ENCODE data around the gene ITCH. TPM values are rescaled to one million over a fixed set of nuclear protein-coding genes. Genes with fewer than 3 reads are reported as not detected.

Gene ITCH
- total RNA-seq, 1 experiment from 2014 or later: 63.9 TPM

DNA sequence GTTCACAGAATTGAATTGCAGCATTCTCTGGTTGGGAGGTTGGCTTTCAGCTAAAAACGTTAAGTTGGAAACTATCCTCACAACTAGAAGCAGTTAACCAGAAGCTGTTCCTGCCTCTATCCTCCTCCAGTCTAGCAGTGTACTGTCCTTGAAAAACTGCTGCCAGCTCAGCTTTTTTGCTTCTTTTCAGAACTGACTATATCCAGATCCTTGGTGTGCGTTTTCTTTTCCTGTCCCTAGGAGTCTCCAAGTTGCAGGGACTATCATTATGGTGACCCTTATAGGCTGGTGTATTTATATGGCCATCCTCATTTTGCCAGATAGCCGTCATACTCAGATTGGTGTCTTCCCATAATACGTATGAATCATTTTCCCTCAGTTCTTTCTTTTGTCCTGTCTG lies 5.5 kb downstream of the ITCH start:
- Histone ChIP-seq H3K4me1 (ENCODE audit: control insufficient read depth, insufficient read depth, low read length) (peaks cover 21% of the 10 kb centered on the region), H3K9me3 (ENCODE audit: control insufficient read depth, insufficient read depth, low read depth, low read length) (no peaks in the 10 kb centered on the region), H3K27me3 (ENCODE audit: control insufficient read depth, insufficient read depth, low read length) (no peaks in the 10 kb centered on the region), H3K4me3 (ENCODE audit: low read depth in 2 of 2, low read length in 2 of 2) (no peak overlapping the region), H3K36me3 (ENCODE audit: control insufficient read depth, insufficient read depth, low read length) (peaks cover 8% of the 10 kb centered on the region), H3K27ac (ENCODE audit: low read length) (no peak overlapping the region)
- ATAC-seq (no peak), DNase-seq (ENCODE audit: low read depth, low spot score) (no peak)
- intact Hi-C loops (cut with micrococcal nuclease; ENCODE audit: unreplicated experiment) (no loop called here), in situ Hi-C loops (cut with HindIII; ENCODE audit: low pct_unique_long_range_greater_than_20kb, low sequenced_read_pairs) (no loop called here)
- CTCF ChIA-PET: no interaction called here
- TF ChIP-seq SIN3A (IDR thresholded peaks at IDR 0.05; ENCODE audit: borderline replicate concordance, insufficient read depth, low read depth, low read length) (no peak), CTCF (IDR thresholded peaks at IDR 0.05) (no peak), POLR2AphosphoS5 (IDR thresholded peaks at IDR 0.05; ENCODE audit: low read depth, low read length) (no peak), TCF7L2 (IDR thresholded peaks at IDR 0.05; ENCODE audit: low read depth, low read length) (no peak)
- TF ChIP-seq, protein P1, sequence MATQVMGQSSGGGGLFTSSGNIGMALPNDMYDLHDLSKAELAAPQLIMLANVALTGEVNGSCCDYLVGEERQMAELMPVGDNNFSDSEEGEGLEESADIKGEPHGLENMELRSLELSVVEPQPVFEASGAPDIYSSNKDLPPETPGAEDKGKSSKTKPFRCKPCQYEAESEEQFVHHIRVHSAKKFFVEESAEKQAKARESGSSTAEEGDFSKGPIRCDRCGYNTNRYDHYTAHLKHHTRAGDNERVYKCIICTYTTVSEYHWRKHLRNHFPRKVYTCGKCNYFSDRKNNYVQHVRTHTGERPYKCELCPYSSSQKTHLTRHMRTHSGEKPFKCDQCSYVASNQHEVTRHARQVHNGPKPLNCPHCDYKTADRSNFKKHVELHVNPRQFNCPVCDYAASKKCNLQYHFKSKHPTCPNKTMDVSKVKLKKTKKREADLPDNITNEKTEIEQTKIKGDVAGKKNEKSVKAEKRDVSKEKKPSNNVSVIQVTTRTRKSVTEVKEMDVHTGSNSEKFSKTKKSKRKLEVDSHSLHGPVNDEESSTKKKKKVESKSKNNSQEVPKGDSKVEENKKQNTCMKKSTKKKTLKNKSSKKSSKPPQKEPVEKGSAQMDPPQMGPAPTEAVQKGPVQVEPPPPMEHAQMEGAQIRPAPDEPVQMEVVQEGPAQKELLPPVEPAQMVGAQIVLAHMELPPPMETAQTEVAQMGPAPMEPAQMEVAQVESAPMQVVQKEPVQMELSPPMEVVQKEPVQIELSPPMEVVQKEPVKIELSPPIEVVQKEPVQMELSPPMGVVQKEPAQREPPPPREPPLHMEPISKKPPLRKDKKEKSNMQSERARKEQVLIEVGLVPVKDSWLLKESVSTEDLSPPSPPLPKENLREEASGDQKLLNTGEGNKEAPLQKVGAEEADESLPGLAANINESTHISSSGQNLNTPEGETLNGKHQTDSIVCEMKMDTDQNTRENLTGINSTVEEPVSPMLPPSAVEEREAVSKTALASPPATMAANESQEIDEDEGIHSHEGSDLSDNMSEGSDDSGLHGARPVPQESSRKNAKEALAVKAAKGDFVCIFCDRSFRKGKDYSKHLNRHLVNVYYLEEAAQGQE (IDR thresholded peaks at IDR 0.05; ENCODE audit: insufficient read depth in 1 of 2, low read depth in 2 of 2, low read length in 1 of 2): no peak
- POLR2A ChIA-PET: no interaction called here
- BruUV-seq (replicated peaks): no TSS peak

GRCh38 chr20:34369265-34369664 lies 6.2 kb downstream of the ITCH start:
- intact Hi-C loops (cut with micrococcal nuclease; ENCODE audit: unreplicated experiment): no loop called here
- ChIA-PET CTCF (no interaction called here), POLR2A (no interaction called here)
- no peak overlapping the region for H3K4me3 ChIP-seq (ENCODE audit: low read depth in 2 of 2, low read length in 2 of 2)
- in situ Hi-C loops (cut with HindIII; ENCODE audit: low pct_unique_long_range_greater_than_20kb, low sequenced_read_pairs): no loop called here
- BruUV-seq (replicated peaks): no TSS peak
- TF ChIP-seq SIN3A (IDR thresholded peaks at IDR 0.05; ENCODE audit: borderline replicate concordance, insufficient read depth, low read depth, low read length): no peak
- no peak for TF ChIP-seq CTCF (IDR thresholded peaks at IDR 0.05)
- TF ChIP-seq POLR2AphosphoS5 (IDR thresholded peaks at IDR 0.05; ENCODE audit: low read depth, low read length): no peak
- TF ChIP-seq, protein P1 (IDR thresholded peaks at IDR 0.05; ENCODE audit: insufficient read depth in 1 of 2, low read depth in 2 of 2, low read length in 1 of 2): no peak
- TF ChIP-seq TCF7L2 (IDR thresholded peaks at IDR 0.05; ENCODE audit: low read depth, low read length): no peak
- no peaks in the 10 kb centered on the region for H3K9me3 ChIP-seq (ENCODE audit: control insufficient read depth, insufficient read depth, low read depth, low read length)
- no peak overlapping the region for H3K27ac ChIP-seq (ENCODE audit: low read length)
- H3K4me1 ChIP-seq (ENCODE audit: control insufficient read depth, insufficient read depth, low read length): peaks cover 23% of the 10 kb centered on the region
- DNase-seq (ENCODE audit: low read depth, low spot score) (no peak), ATAC-seq (no peak)
- peaks cover 4% of the 10 kb centered on the region; the same call in 1 of the 2 replicates for H3K36me3 ChIP-seq (ENCODE audit: control insufficient read depth, insufficient read depth, low read length)
- H3K27me3 ChIP-seq (ENCODE audit: control insufficient read depth, insufficient read depth, low read length): no peaks in the 10 kb centered on the region
